Measurements from ENCODE around the gene RAB40B.

Gene RAB40B

DNA sequence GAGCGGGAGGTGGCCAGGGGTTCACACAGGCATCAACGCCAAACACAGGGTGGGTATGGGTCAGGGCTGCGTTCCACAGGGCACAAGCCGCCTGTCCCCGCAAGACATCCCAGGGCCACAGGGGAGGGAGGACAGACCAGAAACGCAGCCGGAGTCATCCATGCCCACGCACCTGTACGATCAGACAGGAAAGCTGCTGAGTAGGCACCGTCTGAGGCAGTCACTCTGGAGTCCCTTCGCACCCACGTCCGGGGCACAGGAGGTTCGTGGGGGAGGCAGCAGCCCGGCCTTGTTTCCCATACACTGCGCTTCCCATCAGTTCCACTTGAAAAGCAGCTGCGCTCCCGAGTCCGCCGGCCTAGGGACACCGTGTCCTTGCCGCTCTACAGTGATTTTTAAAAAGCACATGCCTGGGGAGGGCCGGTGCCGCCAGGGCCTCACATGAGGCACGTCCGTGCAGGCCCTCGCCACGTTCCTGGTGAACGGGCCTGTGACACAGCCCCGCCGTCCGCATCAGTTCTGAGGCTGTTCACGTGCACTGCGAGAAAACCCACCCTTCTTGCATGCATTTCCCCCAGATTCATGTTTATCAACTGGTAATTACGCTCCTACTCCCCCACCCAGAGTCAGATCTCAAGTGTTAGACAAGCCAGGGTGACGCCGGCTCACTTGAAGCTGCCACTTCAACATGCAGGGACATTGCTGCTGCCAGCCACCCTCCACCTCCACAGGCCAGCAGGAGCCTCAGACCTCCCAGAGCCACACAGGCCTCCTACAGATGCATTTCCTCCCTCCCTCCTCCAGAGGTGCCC lies 85.0 kb downstream of the RAB40B start:
- no peak for DNase-seq

DNA sequence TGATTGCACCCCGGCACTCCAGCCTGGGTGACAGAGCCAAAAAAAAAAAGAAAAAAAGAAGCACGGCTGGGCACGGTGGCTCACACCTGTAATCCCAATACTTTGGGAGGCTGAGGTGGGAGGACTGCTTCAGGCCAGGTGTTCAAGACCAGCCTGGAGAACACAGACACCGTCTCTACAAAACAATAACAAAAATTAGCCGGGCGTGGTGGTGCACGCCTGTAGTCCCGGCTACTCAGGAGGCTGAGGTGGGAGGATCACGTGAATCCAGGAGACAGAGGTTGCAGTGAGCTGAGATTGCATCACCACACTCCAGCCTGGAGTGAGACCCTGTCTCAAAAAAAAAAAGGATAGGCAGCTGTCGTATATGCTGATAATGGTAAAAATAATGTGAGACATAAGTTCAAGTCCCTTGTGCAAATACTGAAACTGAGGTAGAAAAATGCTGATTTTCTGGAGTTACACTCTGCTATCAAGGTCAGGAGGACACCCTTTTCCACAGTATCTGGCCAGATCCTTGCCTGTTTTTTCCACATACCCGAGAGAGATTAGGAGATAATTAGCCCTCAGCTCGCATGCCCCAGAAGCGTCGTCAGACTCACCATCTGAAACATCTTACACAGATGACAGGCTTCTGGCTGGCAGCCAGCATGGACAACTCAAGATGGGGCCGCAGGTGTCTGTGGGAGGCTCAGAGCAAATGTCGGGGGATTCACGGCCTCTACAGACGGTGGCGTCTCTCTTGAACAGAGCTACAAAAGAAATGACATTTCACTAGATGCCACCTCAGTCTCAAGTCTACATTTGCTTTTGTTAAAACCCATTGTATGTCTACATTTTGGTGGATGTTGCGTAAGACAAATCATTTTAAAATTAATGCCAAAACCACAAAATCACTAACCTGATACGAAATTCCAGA lies 87.1 kb downstream of the RAB40B start:
- DNase-seq, result no peak

DNA sequence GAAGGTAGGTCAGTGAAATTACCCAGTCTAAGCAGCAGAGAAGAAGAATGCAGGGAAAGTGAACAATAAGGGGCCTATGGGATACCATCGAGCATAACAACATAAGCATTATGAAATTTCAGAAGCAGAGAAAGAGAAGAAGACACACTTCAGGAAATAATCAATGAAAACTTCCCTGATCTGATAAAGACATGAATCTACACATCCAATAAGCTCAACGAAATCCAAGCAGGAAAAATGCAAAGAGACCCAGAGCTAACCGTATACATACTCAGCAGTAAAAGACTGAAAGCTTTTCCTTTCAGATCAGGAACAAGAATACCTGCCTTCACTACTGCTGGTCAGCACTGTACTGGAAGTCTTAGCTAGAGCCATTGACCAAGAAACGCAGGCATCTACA lies 88.8 kb downstream of the RAB40B start:
- no peak for DNase-seq

DNA sequence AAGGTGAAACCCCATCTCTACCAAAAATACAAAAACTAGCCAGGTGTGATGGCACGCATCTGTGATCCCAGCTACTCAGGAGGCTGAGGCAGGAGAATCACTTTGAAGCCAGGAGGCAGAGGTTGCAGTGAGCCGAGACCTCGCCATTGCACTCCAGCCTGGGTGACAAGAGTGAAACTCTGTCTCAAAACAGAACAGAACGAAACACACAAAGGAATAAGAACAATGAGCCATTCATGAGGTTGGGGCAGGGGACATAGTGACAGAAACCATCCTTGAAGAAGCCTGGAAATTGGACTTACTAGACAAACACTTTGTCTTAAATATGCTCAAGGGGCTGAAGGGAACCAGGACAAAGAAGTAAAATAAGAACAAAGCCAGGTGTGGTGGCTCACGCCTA lies 89.7 kb downstream of the RAB40B start:
- DNase-seq, result no peak

DNA sequence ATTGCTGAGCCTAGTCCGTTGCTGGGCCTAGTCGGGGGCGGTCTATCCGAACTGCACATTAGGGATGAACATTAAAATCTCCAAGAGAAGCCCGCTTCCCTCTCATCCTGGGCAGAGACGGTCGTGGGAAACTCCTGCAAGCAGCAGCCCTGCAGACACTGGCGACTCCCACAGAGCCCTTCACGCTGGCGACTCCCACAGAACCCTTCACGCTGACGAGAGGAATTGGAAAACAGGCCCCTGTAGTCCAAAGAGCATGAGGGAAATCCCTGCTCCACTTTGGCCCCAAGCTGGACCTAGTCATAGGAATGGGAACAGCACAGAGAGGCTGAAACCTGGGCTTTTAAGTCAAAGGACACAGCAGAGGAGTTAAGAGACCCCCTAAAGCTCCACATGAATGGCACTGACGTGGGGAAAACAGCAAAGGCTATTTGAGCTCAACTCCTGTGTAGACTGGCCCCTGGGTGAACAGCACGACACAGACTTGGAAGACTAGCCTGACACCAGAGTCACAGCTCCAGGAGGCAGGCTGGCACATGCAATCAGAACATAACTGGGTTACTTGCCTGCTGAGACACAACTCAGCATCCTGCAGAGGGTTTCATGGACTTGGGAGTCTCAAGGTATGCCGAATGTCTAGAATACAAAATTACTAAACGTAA lies 92.4 kb downstream of the RAB40B start:
- DNase-seq, result no peak
